ENCODE data around the gene NFKB2.
A peak's percentile ranks its signal among the peaks of the same experiment; 100 is the strongest.

Gene NFKB2

GRCh38 chr10:102451105-102451969 lies 55.8 kb downstream of the NFKB2 start, which contains the start of gene C10orf95:
TSS of gene C10orf95 (minus strand) at chr10:102451543. CDS start at chr10:102451093, 450 bp downstream.
- TF ChIP-seq CTCF (conservative IDR thresholded peaks at IDR 0.05; ENCODE audit: low read depth, low read length): no peak
- no peak for DNase-seq (ENCODE audit: low read depth)
- H3K4me3 ChIP-seq (ENCODE audit: low read length): peak within 1 kb of the TSS; percentile 49
